HepG2 (cell line): ENCODE measurements around the gene TRAPPC10.

Experiments used
- DNMT1 ChIP-seq: sonication (generic); formaldehyde crosslinking; IDR thresholded peaks from 2 replicates; pipeline ENCODE4 v1.5.1; 2020; ENCODE audit warnings: mild to moderate bottlenecking, missing genetic modification reagents
- EZH2 ChIP-seq: conservative IDR thresholded peaks from 2 replicates; pipeline ENCODE4 v1.6.1; 2012; ENCODE audit warnings: mild to moderate bottlenecking, low read depth, low read length, moderate library complexity
- FOSL1 ChIP-seq: sonication (generic); formaldehyde crosslinking; IDR thresholded peaks from 2 replicates; pipeline ENCODE4 v1.9.0; 2021; ENCODE audit warnings: missing genetic modification reagents, borderline replicate concordance
- POLR2A ChIP-seq, 2 experiments: IDR thresholded peaks; 2 replicates each; pipeline ENCODE4 v1.6.1; 2011; ENCODE audit warnings: low read depth in 2 of 2, low read length in 2 of 2, mild to moderate bottlenecking in 1 of 2, moderate library complexity in 1 of 2; ENCODE audit not compliant: insufficient read depth in 1 of 2
- POLR2AphosphoS5 ChIP-seq: IDR thresholded peaks from 2 replicates; pipeline ENCODE4 v1.6.1; 2012; ENCODE audit warnings: low read depth, low read length
- SALL1 ChIP-seq: sonication (generic); formaldehyde crosslinking; IDR thresholded peaks from 2 replicates; pipeline ENCODE4 v1.8.0; 2022; ENCODE audit warnings: mild to moderate bottlenecking, missing genetic modification reagents
- SRF ChIP-seq: IDR thresholded peaks from 2 replicates; pipeline ENCODE4 v1.6.1; 2011; ENCODE audit warnings: mild to moderate bottlenecking, low read depth, low read length, moderate library complexity
- TF ChIP-seq, protein P1 (sequence below), 2 experiments: fragments of 450-650 bp in 1 of 2; sonication (generic) in 1 of 2; formaldehyde crosslinking in 1 of 2; IDR thresholded peaks; 2 replicates each; pipeline versions ENCODE4 v1.6.1 to v1.8.0; 2016 to 2022; ENCODE audit warnings: antibody characterized with exemption in 1 of 2, mild to moderate bottlenecking in 1 of 2, missing genetic modification reagents in 1 of 2
- TF ChIP-seq, protein P2 (sequence below): sonication (generic); formaldehyde crosslinking; IDR thresholded peaks from 2 replicates; pipeline ENCODE4 v1.8.1; 2023; ENCODE audit warnings: mild to moderate bottlenecking, missing genetic modification reagents, borderline replicate concordance

DNA sequence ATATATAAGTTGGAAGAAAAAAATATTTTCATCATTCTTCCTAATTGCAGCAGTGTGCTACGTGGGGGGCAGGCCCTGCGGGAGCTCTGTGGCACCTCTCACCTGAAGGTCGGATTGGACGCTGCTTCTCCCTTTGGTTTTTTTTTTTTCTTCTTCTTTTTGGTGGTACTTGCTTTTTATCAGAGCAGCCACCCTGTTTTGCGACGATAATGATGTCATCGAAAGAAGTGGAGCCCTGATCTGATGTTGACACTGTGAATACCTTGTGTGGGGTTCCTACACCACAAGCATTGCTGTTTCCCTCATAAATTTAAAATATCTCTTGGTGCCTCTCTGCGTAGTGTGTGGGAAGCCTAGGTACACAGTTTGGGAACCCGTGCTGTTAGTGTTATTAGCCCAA is 5.5 kb downstream of the TRAPPC10 start:
- TF ChIP-seq, protein P1, sequence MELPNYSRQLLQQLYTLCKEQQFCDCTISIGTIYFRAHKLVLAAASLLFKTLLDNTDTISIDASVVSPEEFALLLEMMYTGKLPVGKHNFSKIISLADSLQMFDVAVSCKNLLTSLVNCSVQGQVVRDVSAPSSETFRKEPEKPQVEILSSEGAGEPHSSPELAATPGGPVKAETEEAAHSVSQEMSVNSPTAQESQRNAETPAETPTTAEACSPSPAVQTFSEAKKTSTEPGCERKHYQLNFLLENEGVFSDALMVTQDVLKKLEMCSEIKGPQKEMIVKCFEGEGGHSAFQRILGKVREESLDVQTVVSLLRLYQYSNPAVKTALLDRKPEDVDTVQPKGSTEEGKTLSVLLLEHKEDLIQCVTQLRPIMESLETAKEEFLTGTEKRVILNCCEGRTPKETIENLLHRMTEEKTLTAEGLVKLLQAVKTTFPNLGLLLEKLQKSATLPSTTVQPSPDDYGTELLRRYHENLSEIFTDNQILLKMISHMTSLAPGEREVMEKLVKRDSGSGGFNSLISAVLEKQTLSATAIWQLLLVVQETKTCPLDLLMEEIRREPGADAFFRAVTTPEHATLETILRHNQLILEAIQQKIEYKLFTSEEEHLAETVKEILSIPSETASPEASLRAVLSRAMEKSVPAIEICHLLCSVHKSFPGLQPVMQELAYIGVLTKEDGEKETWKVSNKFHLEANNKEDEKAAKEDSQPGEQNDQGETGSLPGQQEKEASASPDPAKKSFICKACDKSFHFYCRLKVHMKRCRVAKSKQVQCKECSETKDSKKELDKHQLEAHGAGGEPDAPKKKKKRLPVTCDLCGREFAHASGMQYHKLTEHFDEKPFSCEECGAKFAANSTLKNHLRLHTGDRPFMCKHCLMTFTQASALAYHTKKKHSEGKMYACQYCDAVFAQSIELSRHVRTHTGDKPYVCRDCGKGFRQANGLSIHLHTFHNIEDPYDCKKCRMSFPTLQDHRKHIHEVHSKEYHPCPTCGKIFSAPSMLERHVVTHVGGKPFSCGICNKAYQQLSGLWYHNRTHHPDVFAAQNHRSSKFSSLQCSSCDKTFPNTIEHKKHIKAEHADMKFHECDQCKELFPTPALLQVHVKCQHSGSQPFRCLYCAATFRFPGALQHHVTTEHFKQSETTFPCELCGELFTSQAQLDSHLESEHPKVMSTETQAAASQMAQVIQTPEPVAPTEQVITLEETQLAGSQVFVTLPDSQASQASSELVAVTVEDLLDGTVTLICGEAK (IDR thresholded peaks at IDR 0.05): no peak
- TF ChIP-seq, protein P1 (CRISPR knock-in tag; IDR thresholded peaks at IDR 0.05): no peak
- TF ChIP-seq, protein P2, sequence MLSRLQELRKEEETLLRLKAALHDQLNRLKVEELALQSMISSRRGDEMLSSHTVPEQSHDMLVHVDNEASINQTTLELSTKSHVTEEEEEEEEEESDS: no peak
- TF ChIP-seq SRF (no peak), SALL1 (CRISPR knock-in tag) (no peak), POLR2A (IDR thresholded peaks at IDR 0.05; ENCODE audit: insufficient read depth in 1 of 2, low read depth in 2 of 2, low read length in 2 of 2) (no peak), FOSL1 (CRISPR knock-in tag) (no peak), EZH2 (no peak), POLR2AphosphoS5 (no peak), DNMT1 (CRISPR knock-in tag) (no peak)
